Measurements from ENCODE around the gene NTM.
"Not testable (repeated sequence)": the region's sequence is repeated elsewhere in the genome, so short reads cannot be mapped to it uniquely, and the experiment has no call there.

NTM gene

GRCh38 chr11:132310390-132311375 lies 940.3 kb downstream of the NTM start:
- Mint-ChIP-seq H3K27me3 (ENCODE audit: low read depth) (no peaks in the 10 kb centered on the region), H3K4me1 (ENCODE audit: low read depth) (no peaks in the 10 kb centered on the region), H3K9me3 (peaks cover 3% of the 10 kb centered on the region), H3K27ac (no peak overlapping the region), H3K36me3 (ENCODE audit: low read depth) (no peaks in the 10 kb centered on the region), H3K4me3 (no peak overlapping the region)
- no peak for DNase-seq (ENCODE audit: low spot score)

- DNase-seq (ENCODE audit: low spot score): no peak
- Mint-ChIP-seq H3K4me3 (no peak overlapping the region), H3K27me3 (ENCODE audit: low read depth) (no peaks in the 10 kb centered on the region), H3K27ac (no peak overlapping the region), H3K36me3 (ENCODE audit: low read depth) (no peaks in the 10 kb centered on the region), H3K4me1 (ENCODE audit: low read depth) (no peaks in the 10 kb centered on the region), H3K9me3 (no peaks in the 10 kb centered on the region)
Measured at GRCh38 chr11:132311703-132312102, 941.3 kb downstream of the NTM start.

GRCh38 chr11:132312161-132312560 lies 941.7 kb downstream of the NTM start:
- no peaks in the 10 kb centered on the region for H3K27me3 Mint-ChIP-seq (ENCODE audit: low read depth)
- H3K4me3 Mint-ChIP-seq: no peak overlapping the region
- H3K27ac Mint-ChIP-seq: no peak overlapping the region
- no peak for DNase-seq (ENCODE audit: low spot score)
- no peaks in the 10 kb centered on the region for H3K36me3 Mint-ChIP-seq (ENCODE audit: low read depth)
- H3K4me1 Mint-ChIP-seq (ENCODE audit: low read depth): no peaks in the 10 kb centered on the region
- H3K9me3 Mint-ChIP-seq: no peaks in the 10 kb centered on the region

- peaks cover 2% of the 10 kb centered on the region for H3K9me3 Mint-ChIP-seq
Measured at GRCh38 chr11:132312701-132313111, 942.3 kb downstream of the NTM start.

GRCh38 chr11:132314911-132315455 lies 944.6 kb downstream of the NTM start:
- Mint-ChIP-seq H3K27ac (no peak overlapping the region), H3K36me3 (ENCODE audit: low read depth) (no peaks in the 10 kb centered on the region), H3K4me3 (no peak overlapping the region), H3K9me3 (peaks cover 14% of the 10 kb centered on the region), H3K4me1 (ENCODE audit: low read depth) (no peaks in the 10 kb centered on the region), H3K27me3 (ENCODE audit: low read depth) (no peaks in the 10 kb centered on the region)
- DNase-seq (ENCODE audit: low spot score): no peak

More at GRCh38 chr11:132312701-132313111, 942.3 kb downstream of the NTM start:
- Mint-ChIP-seq H3K4me3 (no peak overlapping the region), H3K27me3 (ENCODE audit: low read depth) (no peaks in the 10 kb centered on the region), H3K4me1 (ENCODE audit: low read depth) (no peaks in the 10 kb centered on the region), H3K27ac (no peak overlapping the region), H3K36me3 (ENCODE audit: low read depth) (no peaks in the 10 kb centered on the region)
- no peak for DNase-seq (ENCODE audit: low spot score)

- Mint-ChIP-seq H3K27me3 (ENCODE audit: low read depth) (no peaks in the 10 kb centered on the region), H3K9me3 (peaks cover 14% of the 10 kb centered on the region), H3K4me3 (no peak overlapping the region), H3K27ac (no peak overlapping the region), H3K36me3 (ENCODE audit: low read depth) (no peaks in the 10 kb centered on the region), H3K4me1 (ENCODE audit: low read depth) (no peaks in the 10 kb centered on the region)
- DNase-seq (ENCODE audit: low spot score): no peak
Measured at GRCh38 chr11:132315696-132316095, 945.3 kb downstream of the NTM start.

- DNase-seq (ENCODE audit: low spot score): no peak
- Mint-ChIP-seq H3K27me3 (ENCODE audit: low read depth) (no peaks in the 10 kb centered on the region), H3K9me3 (peaks cover 14% of the 10 kb centered on the region), H3K4me3 (no peak overlapping the region), H3K36me3 (ENCODE audit: low read depth) (no peaks in the 10 kb centered on the region), H3K4me1 (ENCODE audit: low read depth) (no peaks in the 10 kb centered on the region), H3K27ac (no peak overlapping the region)
Measured at GRCh38 chr11:132318421-132319157, 948.2 kb downstream of the NTM start.

GRCh38 chr11:132319419-132319818 lies 949.0 kb downstream of the NTM start:
- not testable (repeated sequence) for DNase-seq (ENCODE audit: low spot score); H3K27ac Mint-ChIP-seq; H3K4me3 Mint-ChIP-seq; H3K4me1 Mint-ChIP-seq (ENCODE audit: low read depth); H3K27me3 Mint-ChIP-seq (ENCODE audit: low read depth); H3K36me3 Mint-ChIP-seq (ENCODE audit: low read depth)
- H3K9me3 Mint-ChIP-seq: peaks cover 14% of the 10 kb centered on the region

GRCh38 chr11:132330515-132330914 lies 960.1 kb downstream of the NTM start:
- no peaks in the 10 kb centered on the region for H3K36me3 Mint-ChIP-seq (ENCODE audit: low read depth)
- no peak overlapping the region for H3K4me3 Mint-ChIP-seq
- H3K4me1 Mint-ChIP-seq (ENCODE audit: low read depth): peaks cover 5% of the 10 kb centered on the region
- H3K9me3 Mint-ChIP-seq: peaks cover 5% of the 10 kb centered on the region
- H3K27ac Mint-ChIP-seq: no peak overlapping the region
- no peaks in the 10 kb centered on the region for H3K27me3 Mint-ChIP-seq (ENCODE audit: low read depth)
- no peak for DNase-seq (ENCODE audit: low spot score)

GRCh38 chr11:132332521-132332920 lies 962.1 kb downstream of the NTM start:
- no peaks in the 10 kb centered on the region for H3K36me3 Mint-ChIP-seq (ENCODE audit: low read depth)
- H3K27ac Mint-ChIP-seq: no peak overlapping the region
- H3K4me3 Mint-ChIP-seq: no peak overlapping the region
- no peaks in the 10 kb centered on the region for H3K27me3 Mint-ChIP-seq (ENCODE audit: low read depth)
- H3K9me3 Mint-ChIP-seq: peaks cover 5% of the 10 kb centered on the region
- peaks cover 5% of the 10 kb centered on the region for H3K4me1 Mint-ChIP-seq (ENCODE audit: low read depth)
- DNase-seq (ENCODE audit: low spot score): no peak

GRCh38 chr11:132334769-132335280 lies 964.4 kb downstream of the NTM start:
- H3K27me3 Mint-ChIP-seq (ENCODE audit: low read depth): no peaks in the 10 kb centered on the region
- H3K4me1 Mint-ChIP-seq (ENCODE audit: low read depth): peaks cover 5% of the 10 kb centered on the region
- DNase-seq (ENCODE audit: low spot score): no peak
- H3K4me3 Mint-ChIP-seq: no peak overlapping the region
- no peak overlapping the region for H3K27ac Mint-ChIP-seq
- H3K9me3 Mint-ChIP-seq: peaks cover 5% of the 10 kb centered on the region
- no peaks in the 10 kb centered on the region for H3K36me3 Mint-ChIP-seq (ENCODE audit: low read depth)

- no peak for DNase-seq (ENCODE audit: low spot score)
- H3K4me1 Mint-ChIP-seq (ENCODE audit: low read depth): peaks cover 2% of the 10 kb centered on the region
- no peaks in the 10 kb centered on the region for H3K36me3 Mint-ChIP-seq (ENCODE audit: low read depth)
- H3K27ac Mint-ChIP-seq: no peak overlapping the region
- no peak overlapping the region for H3K4me3 Mint-ChIP-seq
- peaks cover 3% of the 10 kb centered on the region for H3K9me3 Mint-ChIP-seq
- H3K27me3 Mint-ChIP-seq (ENCODE audit: low read depth): no peaks in the 10 kb centered on the region
Measured at GRCh38 chr11:132335311-132335710, 964.9 kb downstream of the NTM start.

GRCh38 chr11:132336781-132337535 lies 966.5 kb downstream of the NTM start:
- H3K27ac Mint-ChIP-seq: no peak overlapping the region
- no peaks in the 10 kb centered on the region for H3K27me3 Mint-ChIP-seq (ENCODE audit: low read depth)
- no peak overlapping the region for H3K4me3 Mint-ChIP-seq
- no peaks in the 10 kb centered on the region for H3K9me3 Mint-ChIP-seq
- H3K4me1 Mint-ChIP-seq (ENCODE audit: low read depth): no peaks in the 10 kb centered on the region
- H3K36me3 Mint-ChIP-seq (ENCODE audit: low read depth): no peaks in the 10 kb centered on the region
- no peak for DNase-seq (ENCODE audit: low spot score)

Data from T-helper 2 cell treated with Interferon-gamma antibody and Interleukin-4, amounts not matched to agents 5 μg/mL and 100 μg/mL, for 36 hours (primary cell).